ENCODE results near the gene TGM2.

GRCh38 chr20:38130687-38131587, 34.1 kb downstream of the TGM2 start:
- TF ChIP-seq CTCF (IDR thresholded peaks at IDR 0.05) (no peak), POLR2A (IDR thresholded peaks at IDR 0.05) (no peak)
